HG03108 (cell line): Measurements from ENCODE around the gene KDM1A.
A peak's percentile ranks its signal among the peaks of the same experiment; 100 is the strongest.
"Not testable (repeated sequence)": the region's sequence is repeated elsewhere in the genome, so short reads cannot be mapped to it uniquely, and the experiment has no call there.

ENCODE experiments used
- ATAC-seq: cut with Tn5 transposase; IDR thresholded peaks from one replicate; pipeline ENCODE4 v1.9.1; 2021; ENCODE audit warnings: moderate library complexity; ENCODE audit not compliant: unreplicated experiment

The KDM1A gene

GRCh38 chr1:23019094-23019862, at the start of gene KDM1A:
TSS of gene KDM1A (plus strand) at chr1:23019468. CDS start at chr1:23019597, 129 bp downstream.
- ATAC-seq: peak; percentile 94

GRCh38 chr1:22970096-22970495, 49.2 kb upstream of the KDM1A start:
- no peak for ATAC-seq

GRCh38 chr1:22971161-22971560, 48.1 kb upstream of the KDM1A start:
- no peak for ATAC-seq

GRCh38 chr1:22971611-22972405, 47.5 kb upstream of the KDM1A start:
- no peak for ATAC-seq

DNA sequence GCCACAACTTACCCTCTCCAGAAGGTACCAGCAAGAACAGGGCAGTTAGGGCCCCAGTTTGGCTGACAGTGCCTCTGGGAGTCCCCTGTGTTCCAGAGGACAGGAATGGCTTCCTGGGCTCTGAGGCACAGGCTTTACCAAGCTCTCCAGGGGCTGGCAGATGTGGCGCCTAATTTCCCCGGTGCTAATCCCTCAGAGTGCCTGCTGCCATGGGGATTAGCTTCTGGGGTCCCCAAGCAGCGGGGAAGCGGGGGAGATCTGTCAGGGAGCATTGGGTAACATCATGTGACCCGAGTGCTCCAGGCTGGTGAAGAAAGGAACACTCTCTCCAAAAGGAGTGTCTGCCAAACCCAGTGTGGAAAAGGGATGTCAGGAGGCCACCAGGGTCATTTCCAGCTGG, 46.5 kb upstream of the KDM1A start, which contains the start of gene LACTBL1:
Gene LACTBL1 (minus strand): TSS at position 107 of the 400 bp plus-strand sequence. CDS start 550 bp downstream, outside the sequence.
- no peak for ATAC-seq

DNA sequence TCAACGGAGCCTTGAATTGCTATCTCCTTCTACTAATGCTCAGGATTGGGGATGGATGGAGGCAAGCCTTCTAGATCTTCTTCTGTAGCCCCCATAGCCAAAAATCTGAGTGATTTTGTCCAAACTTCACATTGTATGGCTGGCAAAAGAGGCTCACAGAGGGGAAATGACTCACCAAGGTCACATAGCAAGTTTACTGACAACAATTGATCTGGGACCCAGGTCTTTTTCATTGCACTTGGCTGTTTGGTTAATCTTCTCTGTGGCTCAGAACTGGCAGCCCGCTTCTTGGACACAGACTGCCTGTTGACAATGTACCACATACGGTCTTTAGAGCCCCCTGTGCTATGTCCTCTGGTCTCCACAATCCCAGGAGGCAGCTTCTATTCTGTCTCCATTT, 43.6 kb upstream of the KDM1A start:
- ATAC-seq: no peak

- no peak for ATAC-seq
These were observed 43.2 kb upstream of the KDM1A start for GRCh38 chr1:22976127-22976460.

GRCh38 chr1:22976461-22977243, 42.6 kb upstream of the KDM1A start:
- peak; percentile 63 for ATAC-seq

DNA sequence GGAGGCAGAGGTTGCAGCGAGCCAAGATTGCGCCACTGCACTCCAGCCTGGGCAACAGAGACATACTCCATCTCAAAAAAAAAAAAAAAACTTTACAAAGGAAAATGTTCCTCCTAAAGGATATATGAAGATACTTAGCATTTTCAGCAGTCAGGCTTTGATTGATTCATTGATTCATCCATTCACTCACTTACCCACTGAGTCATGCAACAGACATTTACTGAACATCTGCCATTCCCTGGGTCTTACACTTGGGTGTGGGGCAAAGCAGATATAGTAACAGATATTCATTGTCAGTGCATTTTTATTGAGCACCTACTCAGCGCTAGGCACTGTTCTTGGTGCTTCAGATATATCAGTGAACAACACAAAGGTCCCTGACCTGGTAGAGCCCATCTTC, 41.0 kb upstream of the KDM1A start:
- ATAC-seq: no peak

DNA sequence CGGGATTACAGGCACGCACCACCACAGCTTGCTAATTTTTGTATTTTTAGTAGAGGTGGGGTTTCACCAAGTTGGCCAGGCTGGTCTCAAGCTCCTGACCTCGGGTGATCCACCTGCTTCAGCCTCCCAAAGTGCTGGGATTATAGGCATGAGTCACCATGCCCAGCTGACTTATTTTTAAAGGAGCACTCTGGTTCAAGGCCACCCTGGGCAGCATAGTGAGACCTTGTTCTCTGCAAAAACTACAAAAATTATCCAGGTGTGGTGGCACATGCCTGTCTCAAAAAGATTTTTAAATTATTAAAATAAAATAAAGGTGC, 38.8 kb upstream of the KDM1A start:
- ATAC-seq: not testable (repeated sequence)

GRCh38 chr1:22983944-22984343, 35.3 kb upstream of the KDM1A start:
- no peak for ATAC-seq

GRCh38 chr1:22992384-22992783, 26.9 kb upstream of the KDM1A start:
- not testable (repeated sequence) for ATAC-seq

- not testable (repeated sequence) for ATAC-seq
These were observed 26.0 kb upstream of the KDM1A start for GRCh38 chr1:22993220-22993795.

DNA sequence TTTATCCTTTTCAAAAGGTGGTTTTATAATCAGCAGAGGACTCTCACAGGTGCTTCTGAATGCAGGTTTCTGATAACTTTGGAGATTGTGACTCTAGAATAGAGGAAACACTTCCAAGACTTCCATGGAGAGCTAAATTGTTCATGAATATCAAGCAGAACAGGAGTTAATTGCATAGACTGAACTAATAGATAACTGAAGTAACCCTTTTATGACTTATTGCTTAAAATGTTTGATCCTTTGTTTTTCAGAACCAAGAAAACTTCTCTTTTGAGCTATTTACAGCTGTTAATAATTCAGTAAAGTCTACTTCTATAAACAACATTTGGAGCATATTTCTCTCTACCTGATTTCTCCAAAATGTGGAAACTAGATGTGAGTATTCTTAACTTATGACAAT, 23.5 kb upstream of the KDM1A start:
- no peak for ATAC-seq

DNA sequence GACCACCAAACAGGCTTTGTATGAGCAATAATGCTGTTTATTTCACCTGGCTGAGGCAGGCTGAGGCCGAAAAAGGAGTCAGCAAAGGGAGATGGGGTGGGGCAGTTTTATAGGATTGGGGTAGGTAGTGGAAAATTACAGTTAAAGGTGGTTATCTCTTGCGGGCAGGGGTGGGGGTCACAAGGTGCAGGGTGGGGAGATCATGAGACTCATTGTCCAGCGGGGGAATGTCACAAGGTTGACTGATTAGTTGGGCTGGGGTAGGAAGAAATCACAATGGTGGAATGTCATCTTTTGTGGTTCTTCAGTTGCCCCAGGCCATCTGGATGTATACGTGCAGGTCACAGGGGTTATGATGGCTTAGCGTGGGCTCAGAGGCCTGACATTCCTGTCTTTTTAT, 21.7 kb upstream of the KDM1A start:
- ATAC-seq: not testable (repeated sequence)

DNA sequence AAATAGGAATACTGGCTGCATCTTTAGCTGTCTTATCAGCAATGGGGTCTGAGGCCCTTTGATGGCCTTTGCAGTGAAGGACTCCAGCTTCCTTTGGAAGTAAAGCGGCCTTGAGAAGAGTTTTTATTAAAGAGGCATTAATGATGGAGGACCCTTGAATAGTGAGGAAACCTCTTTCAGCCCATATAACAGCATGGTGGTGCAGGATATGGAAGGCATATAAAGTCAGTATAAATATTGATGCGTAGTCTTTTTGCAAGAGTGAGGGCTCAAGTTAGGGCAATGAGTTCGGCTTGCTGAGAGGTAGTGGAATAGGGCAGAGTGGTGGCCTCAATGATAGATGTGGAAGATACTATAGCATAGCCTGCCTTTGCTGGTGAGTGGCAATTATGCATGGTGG, 19.1 kb upstream of the KDM1A start:
- ATAC-seq: not testable (repeated sequence)

GRCh38 chr1:23002218-23002617, 17.1 kb upstream of the KDM1A start:
- ATAC-seq: not testable (repeated sequence)

GRCh38 chr1:23004112-23004511, 15.2 kb upstream of the KDM1A start:
- no peak for ATAC-seq

DNA sequence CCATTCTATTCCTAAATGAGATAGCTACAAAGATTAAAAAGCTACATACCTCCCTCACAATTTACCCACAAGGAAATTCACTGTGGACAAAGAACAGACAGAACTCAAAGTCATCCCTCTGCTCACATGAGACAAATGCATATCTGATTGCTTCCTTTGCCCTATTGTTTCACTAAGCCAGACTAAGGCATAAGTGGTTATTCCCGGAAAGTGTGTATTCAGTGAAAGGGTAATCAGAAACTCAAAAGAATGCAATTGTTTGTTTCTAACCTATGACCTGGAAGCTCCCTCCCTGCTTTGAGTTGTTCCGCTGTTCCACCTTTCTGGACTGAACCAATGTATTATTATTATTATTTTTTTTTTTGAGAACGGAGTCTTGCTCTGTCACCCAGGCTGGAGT, 14.5 kb upstream of the KDM1A start:
- not testable (repeated sequence) for ATAC-seq

DNA sequence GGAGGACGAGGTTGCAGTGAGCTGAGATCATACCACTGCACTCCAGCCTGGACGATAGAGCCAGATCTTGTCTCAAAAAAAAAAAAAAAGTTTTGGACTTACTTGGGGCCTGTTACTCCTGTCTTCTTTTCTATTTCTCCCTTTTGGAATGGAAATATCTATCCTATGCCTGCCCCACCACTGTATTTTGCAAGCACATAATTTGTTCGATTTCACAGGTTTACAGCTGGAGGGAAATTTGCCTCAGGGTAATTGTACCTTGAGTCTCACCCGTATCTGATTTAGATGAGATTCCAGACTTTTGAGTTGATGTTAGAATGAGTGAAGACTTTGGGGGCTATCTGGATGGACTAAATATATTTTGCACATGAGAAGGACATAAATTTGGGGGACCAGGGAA, 12.2 kb upstream of the KDM1A start:
- ATAC-seq: no peak

- ATAC-seq: no peak
These were observed 10.4 kb upstream of the KDM1A start for GRCh38 chr1:23008901-23009300.
